HepG2 (cell line): ENCODE results near the gene UBTF. TPM values are rescaled to one million over a fixed set of nuclear protein-coding genes. Genes with fewer than 3 reads are reported as not detected.

Experiments used
- ATAC-seq: fragments of 200-7000 bp; cut with Tn5 transposase; 3 replicates; pipeline ENCODE4 v1.9.1; 2020; ENCODE audit warnings: mild to moderate bottlenecking, moderate library complexity
- BruUV-seq: library from RNA; stranded (reverse); fragments of 400-500 nt; replicated peaks from 2 replicates; lab custom pipeline; 2021; lab: Mats Ljungman, UMichigan
- CTCF ChIA-PET: fragments of 300-600 bp; formaldehyde crosslinking; extraction: SDS; loops from one replicate; lab custom pipeline; 2021; ENCODE audit warnings: low total read pairs, inconsistent platforms, low intra/inter-chr PET ratio; lab: Yijun Ruan, JAX
- POLR2A ChIA-PET: fragments of 350-600 bp; sonication (Branson Sonifier 250); formaldehyde crosslinking; loops from one replicate; lab custom pipeline; 2020; ENCODE audit warnings: antibody characterized with exemption, inconsistent platforms; lab: Yijun Ruan, JAX
- DNase-seq: peaks from one replicate; pipeline ENCODE4 v3.0.0-alpha.2; 2015; ENCODE audit warnings: low spot score
- FAIRE-seq: peaks from 3 replicates; lab custom pipeline; 2011; peaks lifted over from hg19 to GRCh38; lab: Jason Lieb, UNC
- H2AFZ ChIP-seq: one replicate; pipeline ENCODE4 v1.6.1; 2011; ENCODE audit warnings: low read length, inconsistent platforms
- H3K27ac ChIP-seq: fragments of 300-600 bp; 3 replicates; pipeline ENCODE4 v1.8.0; 2011; ENCODE audit warnings: mixed run types, mild to moderate bottlenecking, mixed read lengths, low read length, inconsistent platforms; ENCODE audit not compliant: insufficient read depth; ENCODE audit errors: extremely low read length
- H3K27me3 ChIP-seq, 2 experiments: fragments of 200-600 bp in 1 of 2; 2 replicates in 1 of 2; 3 replicates in 1 of 2; pipeline versions ENCODE4 v1.6.0 to v1.8.0; 2011; ENCODE audit warnings: low read length in 2 of 2, mild to moderate bottlenecking in 2 of 2, moderate library complexity in 2 of 2, inconsistent platforms in 1 of 2; ENCODE audit not compliant: insufficient read depth in 2 of 2, control insufficient read depth in 1 of 2
- H3K36me3 ChIP-seq, 2 experiments: fragments of 200-600 bp in 1 of 2; replicated peaks in 1 of 2; 2 replicates in 1 of 2; 3 replicates in 1 of 2; pipeline versions ENCODE4 v1.5.1 to v1.8.0; 2011; ENCODE audit warnings: low read length in 2 of 2, inconsistent platforms in 1 of 2; ENCODE audit not compliant: insufficient read depth in 2 of 2, control insufficient read depth in 1 of 2
- H3K4me1 ChIP-seq: 2 replicates; pipeline ENCODE4 v1.5.1; 2012; ENCODE audit warnings: low read length, inconsistent platforms; ENCODE audit not compliant: insufficient read depth
- H3K4me2 ChIP-seq: 2 replicates; pipeline ENCODE4 v1.6.0; 2011; ENCODE audit warnings: low read depth, low read length, inconsistent platforms
- H3K4me3 ChIP-seq, 3 experiments: fragments of 200-600 bp in 1 of 3; sonication (generic), shearing (Covaris generic) in 1 of 3; replicated peaks in 1 of 3; 2 replicates each; pipeline ENCODE4 v1.5.1; 2011 to 2016; ENCODE audit warnings: low read length in 3 of 3, inconsistent platforms in 2 of 3, low read depth in 2 of 3, mild to moderate bottlenecking in 2 of 3, control low read depth in 1 of 3, mixed read lengths in 1 of 3; ENCODE audit not compliant: insufficient read depth in 1 of 3
- H3K79me2 ChIP-seq: one replicate; pipeline ENCODE4 v1.6.1; 2011; ENCODE audit warnings: low read length, inconsistent platforms; ENCODE audit not compliant: insufficient read depth
- H3K9ac ChIP-seq: 2 replicates; pipeline ENCODE4 v1.6.0; 2011; ENCODE audit warnings: mild to moderate bottlenecking, low read depth, low read length, inconsistent platforms; ENCODE audit not compliant: insufficient read depth
- H3K9me3 ChIP-seq: 2 replicates; pipeline ENCODE4 v1.5.1; 2012; ENCODE audit warnings: mild to moderate bottlenecking, low read length
- H4K20me1 ChIP-seq: 2 replicates; pipeline ENCODE4 v1.6.0; 2011; ENCODE audit warnings: inconsistent platforms, mild to moderate bottlenecking, low read length, moderate library complexity; ENCODE audit not compliant: insufficient read depth
- AGO2 ChIP-seq: fragments of 200-400 bp; formaldehyde crosslinking; optimal IDR thresholded peaks from 2 replicates; pipeline ENCODE3; 2017; ENCODE audit warnings: mild to moderate bottlenecking, low read depth, low read length, moderate library complexity
- ATF1 ChIP-seq: IDR thresholded peaks from 2 replicates; pipeline ENCODE4 v1.6.1; 2016; ENCODE audit warnings: mild to moderate bottlenecking, control low read depth
- CHCHD3 ChIP-seq: sonication (generic); formaldehyde crosslinking; IDR thresholded peaks from 2 replicates; pipeline ENCODE4 v1.8.0; 2022; ENCODE audit warnings: mild to moderate bottlenecking, missing genetic modification reagents, moderate library complexity
- CREM ChIP-seq, 2 experiments: sonication (generic) in 1 of 2; formaldehyde crosslinking in 1 of 2; IDR thresholded peaks; 2 replicates each; pipeline versions ENCODE4 v1.4.0 to v1.6.1; 2016 to 2020; ENCODE audit warnings: antibody characterized with exemption in 1 of 2, mild to moderate bottlenecking in 1 of 2, missing genetic modification reagents in 1 of 2
- EP300 ChIP-seq, 3 experiments: sonication (generic) in 1 of 3; formaldehyde crosslinking in 1 of 3; IDR thresholded peaks; 2 replicates each; pipeline versions ENCODE4 v1.5.1 to v1.6.1; 2011 to 2020; ENCODE audit warnings: low read depth in 2 of 3, low read length in 2 of 3, borderline replicate concordance in 1 of 3, improper control_type of control experiment in 1 of 3, mild to moderate bottlenecking in 1 of 3, missing genetic modification reagents in 1 of 3, moderate library complexity in 1 of 3
- FOXO1 ChIP-seq: sonication (generic); formaldehyde crosslinking; IDR thresholded peaks from 2 replicates; pipeline ENCODE4 v1.4.0; 2020; ENCODE audit warnings: missing genetic modification reagents
- HCFC1 ChIP-seq: fragments of 150-350 bp; IDR thresholded peaks from 2 replicates; pipeline ENCODE4 v1.6.1; 2014; ENCODE audit warnings: low read depth, low read length
- HNRNPL ChIP-seq: fragments of 200-400 bp; formaldehyde crosslinking; IDR thresholded peaks from 2 replicates; pipeline ENCODE4 v1.6.1; 2017; ENCODE audit warnings: mild to moderate bottlenecking, low read depth, low read length
- JDP2 ChIP-seq: sonication (generic); formaldehyde crosslinking; IDR thresholded peaks from 2 replicates; pipeline ENCODE4 v1.8.1; 2022; ENCODE audit warnings: missing genetic modification reagents, borderline replicate concordance
- KDM2A ChIP-seq: sonication (generic); formaldehyde crosslinking; IDR thresholded peaks from 2 replicates; pipeline ENCODE4 v1.4.0; 2020; ENCODE audit warnings: low read depth, missing genetic modification reagents, borderline replicate concordance
- KMT2B ChIP-seq: IDR thresholded peaks from 2 replicates; pipeline ENCODE4 v1.6.1; 2016; ENCODE audit warnings: missing genetic modification reagents, missing compliant biosample characterization
- MTF1 ChIP-seq: sonication (generic); formaldehyde crosslinking; IDR thresholded peaks from 2 replicates; pipeline ENCODE4 v1.5.0; 2020; ENCODE audit warnings: missing genetic modification reagents
- PRMT3 ChIP-seq: sonication (generic); formaldehyde crosslinking; IDR thresholded peaks from 2 replicates; pipeline ENCODE4 v1.8.1; 2022; ENCODE audit warnings: low read depth, mild to moderate bottlenecking, moderate library complexity, missing genetic modification reagents, borderline replicate concordance
- RBFOX2 ChIP-seq: fragments of 200-400 bp; formaldehyde crosslinking; IDR thresholded peaks from 2 replicates; pipeline ENCODE4 v1.6.1; 2017; ENCODE audit warnings: low read depth, mild to moderate bottlenecking, low read length
- RBM22 ChIP-seq: fragments of 200-400 bp; formaldehyde crosslinking; optimal IDR thresholded peaks from 2 replicates; pipeline ENCODE3; 2017; ENCODE audit warnings: mild to moderate bottlenecking, low read length, moderate library complexity
- SIX1 ChIP-seq: sonication (generic); formaldehyde crosslinking; IDR thresholded peaks from 2 replicates; pipeline ENCODE4 v1.4.0; 2020; ENCODE audit warnings: missing genetic modification reagents, borderline replicate concordance
- SMC3 ChIP-seq: IDR thresholded peaks from 2 replicates; pipeline ENCODE4 v1.6.1; 2011; ENCODE audit warnings: low read length, improper control_type of control experiment
- SP5 ChIP-seq: IDR thresholded peaks from 2 replicates; pipeline ENCODE4 v1.6.1; 2016; ENCODE audit warnings: low read depth, borderline replicate concordance
- SSRP1 ChIP-seq: IDR thresholded peaks from 2 replicates; pipeline ENCODE4 v1.6.1; 2016; ENCODE audit warnings: control low read depth
- ZNF296 ChIP-seq: sonication (generic); formaldehyde crosslinking; conservative IDR thresholded peaks from 2 replicates; pipeline ENCODE4 v1.5.0; 2020; ENCODE audit warnings: mild to moderate bottlenecking, missing genetic modification reagents
- ZNF614 ChIP-seq: IDR thresholded peaks from 2 replicates; pipeline ENCODE4 v1.6.1; 2018; ENCODE audit warnings: missing biosample characterization, missing genetic modification reagents, inconsistent platforms, borderline replicate concordance
- ZNF674 ChIP-seq: sonication (generic); formaldehyde crosslinking; IDR thresholded peaks from 2 replicates; pipeline ENCODE4 v1.5.0; 2020; ENCODE audit warnings: low read depth, mild to moderate bottlenecking, missing genetic modification reagents
- WGBS: methylation state at CpG from one replicate; pipeline ENCODE4 v1.1.6; 2017; ENCODE audit warnings: low lambda C conversion rate; 5-methylcytosine and 5-hydroxymethylcytosine counted together
- in situ Hi-C: cut with HindIII; loops from 2 replicates; pipeline ENCODE4 v1.10.0; 2017; ENCODE audit warnings: low pct_unique_long_range_greater_than_20kb; ENCODE audit not compliant: extremely low pct_ligation_motif_present
- intact Hi-C: fragments of 100-400 bp; cut with micrococcal nuclease; formaldehyde crosslinking; loops from one replicate; pipeline ENCODE4 v1.10.0; 2022; ENCODE audit not compliant: unreplicated experiment
- polyA plus RNA-seq, 8 experiments: library from polyadenylated mRNA; depleted of rRNA in 3 of 8; stranded (reverse) in 7 of 8; unstranded in 1 of 8; fragments of >200 nt; fragmentation: Illumina TruSeq in 4 of 8; extraction: Trizol in 4 of 8; gene quantifications; 2 replicates each; pipeline versions ENCODE4 v1.2.1 to v1.2.3, GENCODE V29; 2011 to 2016; ENCODE audit warnings: low read depth in 4 of 8, missing spikeins in 1 of 8, mixed read lengths in 1 of 8; ENCODE audit not compliant: insufficient read depth in 1 of 8
- total RNA-seq, 5 experiments: library from RNA; depleted of rRNA; stranded (reverse); fragments of >200 nt; fragmentation: Illumina TruSeq; extraction: Trizol; gene quantifications; 2 replicates each; pipeline ENCODE4 v1.2.3, GENCODE V29; 2016; ENCODE audit warnings: low read depth in 1 of 5
- TF ChIP-seq, protein P1 (sequence below): sonication (generic); formaldehyde crosslinking; conservative IDR thresholded peaks from 2 replicates; pipeline ENCODE4 v1.8.0; 2022; ENCODE audit warnings: missing genetic modification reagents

Gene UBTF
- total and polyA plus RNA-seq, 2 of the 13 experiments (the other 11 are each of a cell fraction or from before 2014, with no cell fraction given), result 15.2 to 60.9 TPM

DNA sequence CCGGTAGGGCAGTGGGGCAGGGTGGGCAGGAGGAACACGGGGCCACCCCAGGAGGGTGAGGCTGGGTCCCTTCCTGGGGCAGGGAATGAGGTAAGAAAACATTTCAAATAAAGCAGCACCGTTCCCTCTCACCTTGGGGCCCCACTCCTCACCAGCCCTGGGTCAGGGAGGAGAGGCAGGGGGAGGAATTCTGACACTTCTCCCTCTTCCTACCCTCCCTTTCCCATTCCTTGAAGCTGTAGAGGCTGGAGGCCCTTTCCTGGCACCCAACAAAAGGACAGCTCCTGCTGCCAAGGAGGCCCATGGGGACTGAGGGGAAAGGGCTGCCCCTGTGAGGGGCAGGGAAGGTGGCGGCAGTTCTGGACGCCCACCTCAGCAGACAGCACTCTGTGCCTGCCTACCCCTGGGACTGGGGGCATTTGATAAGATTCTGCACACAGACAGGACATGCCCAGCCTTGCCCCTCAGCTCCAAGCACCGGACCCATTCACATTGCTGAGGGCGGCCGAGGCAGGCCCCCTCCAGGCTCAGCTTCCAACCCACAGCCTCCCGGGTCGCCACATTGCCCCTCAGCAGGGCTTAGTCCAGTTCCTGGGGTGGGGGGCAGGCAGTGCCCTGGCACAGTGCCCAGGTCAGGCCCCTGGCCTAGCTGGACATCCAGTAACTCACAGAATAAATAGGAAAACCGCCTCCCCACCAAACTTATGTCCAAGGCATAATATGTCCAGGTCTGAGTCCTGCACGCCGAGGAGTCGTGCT, 26.0 kb downstream of the UBTF start:
- H3K9me3 ChIP-seq, result no peaks in the 10 kb centered on the region
- CTCF ChIA-PET, result no interaction called here
- H3K27ac ChIP-seq, result peak overlapping the region; percentile 22
- peaks cover 19 to 58% of the 10 kb centered on the region in 2 experiments for H3K36me3 ChIP-seq
- POLR2A ChIA-PET, result interaction anchor here (1.0 kb wide), 1 partner anchor 28 kb away, joined by 3 read pairs; no protein-coding TSS in a partner anchor
- intact Hi-C loops (no loop called here), in situ Hi-C loops (no loop called here)
- H2AFZ ChIP-seq, result no peak overlapping the region
- TF ChIP-seq CREM (IDR thresholded peaks at IDR 0.05), result no peak
- TF ChIP-seq CREM (CRISPR knock-in tag; IDR thresholded peaks at IDR 0.05), result no peak
- TF ChIP-seq SIX1 (CRISPR knock-in tag), result no peak
- TF ChIP-seq, protein P1, sequence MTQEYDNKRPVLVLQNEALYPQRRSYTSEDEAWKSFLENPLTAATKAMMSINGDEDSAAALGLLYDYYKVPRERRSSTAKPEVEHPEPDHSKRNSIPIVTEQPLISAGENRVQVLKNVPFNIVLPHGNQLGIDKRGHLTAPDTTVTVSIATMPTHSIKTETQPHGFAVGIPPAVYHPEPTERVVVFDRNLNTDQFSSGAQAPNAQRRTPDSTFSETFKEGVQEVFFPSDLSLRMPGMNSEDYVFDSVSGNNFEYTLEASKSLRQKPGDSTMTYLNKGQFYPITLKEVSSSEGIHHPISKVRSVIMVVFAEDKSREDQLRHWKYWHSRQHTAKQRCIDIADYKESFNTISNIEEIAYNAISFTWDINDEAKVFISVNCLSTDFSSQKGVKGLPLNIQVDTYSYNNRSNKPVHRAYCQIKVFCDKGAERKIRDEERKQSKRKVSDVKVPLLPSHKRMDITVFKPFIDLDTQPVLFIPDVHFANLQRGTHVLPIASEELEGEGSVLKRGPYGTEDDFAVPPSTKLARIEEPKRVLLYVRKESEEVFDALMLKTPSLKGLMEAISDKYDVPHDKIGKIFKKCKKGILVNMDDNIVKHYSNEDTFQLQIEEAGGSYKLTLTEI (CRISPR knock-in tag), result no peak
- TF ChIP-seq KMT2B (CRISPR knock-in tag), result no peak
- no peak for TF ChIP-seq KDM2A
- TF ChIP-seq SP5 (CRISPR knock-in tag), result no peak
- TF ChIP-seq HNRNPL, result 0 out of 2 replicates have a peak, but pooled peaks have one; percentile 45
- peak; percentile 59 for TF ChIP-seq RBFOX2
- no peak for TF ChIP-seq RBM22
- peak; percentile 13; the same call in 1 of the 2 replicates for TF ChIP-seq SSRP1 (CRISPR knock-in tag)
- no peak for TF ChIP-seq MTF1 (CRISPR knock-in tag)
- TF ChIP-seq ATF1 (CRISPR knock-in tag), result no peak
- TF ChIP-seq CHCHD3 (CRISPR knock-in tag), result no peak
- no peak for TF ChIP-seq PRMT3 (CRISPR knock-in tag)
- no peak for TF ChIP-seq EP300 (IDR thresholded peaks at IDR 0.05; ENCODE audit: low read depth in 2 of 2, low read length in 2 of 2)
- TF ChIP-seq EP300 (CRISPR knock-in tag; IDR thresholded peaks at IDR 0.05; ENCODE audit: borderline replicate concordance), result no peak
- TF ChIP-seq ZNF614, result no peak
- no peak for TF ChIP-seq ZNF674
- peak; percentile 79 for TF ChIP-seq AGO2
- TF ChIP-seq ZNF296 (CRISPR knock-in tag), result no peak
- no peak for TF ChIP-seq SMC3
- no peak for TF ChIP-seq JDP2
- no peak for TF ChIP-seq HCFC1
- no peak for TF ChIP-seq FOXO1 (CRISPR knock-in tag)
- H3K9ac ChIP-seq, result no peak overlapping the region
- DNase-seq (no peak), FAIRE-seq (no peak), ATAC-seq (peak; percentile 5; the same call in 1 of the 3 replicates)
- H3K4me3 ChIP-seq, result no peak overlapping the region
- H3K4me2 ChIP-seq, result no peak overlapping the region
- H3K27me3 ChIP-seq, result no peaks in the 10 kb centered on the region
- BruUV-seq, result no TSS peak
- 99% methylated on average over 9 of the region's 14 CpGs for WGBS
- H4K20me1 ChIP-seq, result 0 out of 2 replicates have a peak, but pooled peaks cover 6% of the 10 kb centered on the region
- peaks cover 14% of the 10 kb centered on the region for H3K79me2 ChIP-seq
- peaks cover 14% of the 10 kb centered on the region for H3K4me1 ChIP-seq
